Mesothelial cell of epicardium (in vitro differentiated cells): Measurements from ENCODE around the gene MAPKAPK2. TPM values are rescaled to one million over a fixed set of nuclear protein-coding genes. Genes with fewer than 3 reads are reported as not detected.
"Not testable (repeated sequence)": the region's sequence is repeated elsewhere in the genome, so short reads cannot be mapped to it uniquely, and the experiment has no call there.

Source experiments
- DNase-seq, 2 experiments: peaks; one replicate each; pipeline ENCODE4 v3.0.0; 2021; ENCODE audit warnings: low spot score in 2 of 2; ENCODE audit not compliant: unreplicated experiment in 2 of 2
- H3K27ac Mint-ChIP-seq: 2 replicates; pipeline ENCODE4 v1.8.0; 2021; ENCODE audit warnings: mixed read lengths
- H3K27me3 Mint-ChIP-seq: 2 replicates; pipeline ENCODE4 v1.8.0; 2021; ENCODE audit warnings: low read depth, mixed read lengths
- H3K36me3 Mint-ChIP-seq: 2 replicates; pipeline ENCODE4 v1.8.0; 2021; ENCODE audit warnings: mixed read lengths
- H3K4me1 Mint-ChIP-seq: 2 replicates; pipeline ENCODE4 v1.8.0; 2021; ENCODE audit warnings: mixed read lengths
- H3K4me3 Mint-ChIP-seq: 2 replicates; pipeline ENCODE4 v1.8.0; 2021; ENCODE audit warnings: mild to moderate bottlenecking, moderate library complexity, mixed read lengths
- H3K9me3 Mint-ChIP-seq: 2 replicates; pipeline ENCODE4 v1.8.0; 2021; ENCODE audit warnings: mixed read lengths
- CTCF ChIP-seq: fragments of 200-600 bp; sonication (generic); IDR thresholded peaks from one replicate; pipeline ENCODE4 v1.5.0; 2021; ENCODE audit warnings: antibody characterized with exemption; ENCODE audit not compliant: unreplicated experiment
- total RNA-seq: library from RNA; stranded (reverse); gene quantifications from 3 replicates; pipeline ENCODE4 v1.2.1, GENCODE V29; 2021

The MAPKAPK2 gene
- total RNA-seq, 1 donor from 2014 or later, result 60.2 TPM

GRCh38 chr1:206772243-206772937 lies 87.7 kb downstream of the MAPKAPK2 start, which contains the start of gene IL10:
IL10 (minus strand) TSS chr1:206772494; CDS start chr1:206772435, 59 bp downstream.
- H3K4me3 Mint-ChIP-seq, result no peak within 1 kb of the TSS
- H3K36me3 Mint-ChIP-seq, result no peaks in the 10 kb centered on the region
- peaks cover 18% of the 10 kb centered on the region for H3K4me1 Mint-ChIP-seq

GRCh38 chr1:206774093-206774492 lies 89.4 kb downstream of the MAPKAPK2 start:
- peaks cover 25% of the 10 kb centered on the region for H3K27me3 Mint-ChIP-seq
- H3K36me3 Mint-ChIP-seq, result no peaks in the 10 kb centered on the region
- no peak overlapping the region for H3K4me3 Mint-ChIP-seq

More at GRCh38 chr1:206772243-206772937, 87.7 kb downstream of the MAPKAPK2 start, which contains the start of gene IL10:
- DNase-seq, result no peak
- Mint-ChIP-seq H3K9me3 (no peaks in the 10 kb centered on the region), H3K27me3 (peaks cover 26% of the 10 kb centered on the region), H3K27ac (no peak within 1 kb of the TSS)
- TF ChIP-seq CTCF, result no peak

GRCh38 chr1:206776229-206776628 lies 91.5 kb downstream of the MAPKAPK2 start:
- Mint-ChIP-seq H3K4me1 (peaks cover 6% of the 10 kb centered on the region), H3K36me3 (no peaks in the 10 kb centered on the region), H3K4me3 (no peak overlapping the region), H3K9me3 (no peaks in the 10 kb centered on the region), H3K27ac (no peak overlapping the region), H3K27me3 (peaks cover 20% of the 10 kb centered on the region)
- no peak for TF ChIP-seq CTCF
- no peak for DNase-seq

More at GRCh38 chr1:206774093-206774492, 89.4 kb downstream of the MAPKAPK2 start:
- TF ChIP-seq CTCF, result no peak
- Mint-ChIP-seq H3K27ac (no peak overlapping the region), H3K4me1 (peaks cover 18% of the 10 kb centered on the region), H3K9me3 (no peaks in the 10 kb centered on the region)
- no peak for DNase-seq

GRCh38 chr1:206778031-206778430 lies 93.3 kb downstream of the MAPKAPK2 start:
- DNase-seq, result no peak
- H3K9me3 Mint-ChIP-seq, result no peaks in the 10 kb centered on the region
- H3K36me3 Mint-ChIP-seq, result no peaks in the 10 kb centered on the region
- H3K4me3 Mint-ChIP-seq, result no peak overlapping the region
- H3K27ac Mint-ChIP-seq, result no peak overlapping the region
- H3K4me1 Mint-ChIP-seq, result no peaks in the 10 kb centered on the region
- TF ChIP-seq CTCF, result no peak
- peaks cover 8% of the 10 kb centered on the region for H3K27me3 Mint-ChIP-seq

- not testable (repeated sequence) for H3K4me3 Mint-ChIP-seq, DNase-seq, H3K9me3 Mint-ChIP-seq, H3K36me3 Mint-ChIP-seq, H3K27ac Mint-ChIP-seq, H3K4me1 Mint-ChIP-seq, H3K27me3 Mint-ChIP-seq
Measured at GRCh38 chr1:206778911-206779310, 94.2 kb downstream of the MAPKAPK2 start.

GRCh38 chr1:206779638-206780037 lies 94.9 kb downstream of the MAPKAPK2 start:
- no peaks in the 10 kb centered on the region for H3K4me1 Mint-ChIP-seq
- H3K4me3 Mint-ChIP-seq, result no peak overlapping the region
- no peaks in the 10 kb centered on the region for H3K36me3 Mint-ChIP-seq
- H3K9me3 Mint-ChIP-seq, result no peaks in the 10 kb centered on the region
- TF ChIP-seq CTCF, result no peak
- peaks cover 5% of the 10 kb centered on the region for H3K27me3 Mint-ChIP-seq
- no peak for DNase-seq
- H3K27ac Mint-ChIP-seq, result no peak overlapping the region
